Neural cell (in vitro differentiated cells): Measurements from ENCODE around the gene SKI. TPM values are rescaled to one million over a fixed set of nuclear protein-coding genes. Genes with fewer than 3 reads are reported as not detected.

Experiments
- H2AFZ ChIP-seq: fragments of 200-600, 300-800 bp; sonication (generic), shearing (Covaris generic); 2 replicates; pipeline ENCODE4 v1.6.0; 2014; ENCODE audit warnings: low read depth, mild to moderate bottlenecking, antibody characterized with exemption, low read length, moderate library complexity
- H3F3A ChIP-seq: fragments of 200-600 bp; shearing (Covaris generic); 2 replicates; pipeline ENCODE4 v1.6.1; 2016; ENCODE audit warnings: mild to moderate bottlenecking, moderate library complexity, mixed read lengths, antibody characterized with exemption, low read length; ENCODE audit not compliant: insufficient read depth, poor library complexity, severe bottlenecking
- H3K27ac ChIP-seq: fragments of 200-600, 300-800 bp; sonication (generic), shearing (Covaris generic); 2 replicates; pipeline ENCODE4 v1.5.1; 2014; ENCODE audit warnings: mild to moderate bottlenecking, low read length, moderate library complexity
- H3K27me3 ChIP-seq: fragments of 300-800, 200-600 bp; sonication (generic), shearing (Covaris generic); 2 replicates; pipeline ENCODE4 v1.6.0; 2014; ENCODE audit warnings: mild to moderate bottlenecking, low read depth, low read length, moderate library complexity; ENCODE audit not compliant: insufficient read depth
- H3K36me3 ChIP-seq: fragments of 300-800, 200-600 bp; sonication (generic), shearing (Covaris generic); 2 replicates; pipeline ENCODE4 v1.5.1; 2014; ENCODE audit warnings: mild to moderate bottlenecking, antibody characterized with exemption, low read length, moderate library complexity; ENCODE audit not compliant: insufficient read depth
- H3K4me2 ChIP-seq: fragments of 300-800, 200-600 bp; sonication (generic), shearing (Covaris generic); 2 replicates; pipeline ENCODE4 v1.6.0; 2014; ENCODE audit warnings: mild to moderate bottlenecking, low read length
- H3K4me3 ChIP-seq: fragments of 300-800, 200-600 bp; sonication (generic), shearing (Covaris generic); 2 replicates; pipeline ENCODE4 v1.5.1; 2014; ENCODE audit warnings: mild to moderate bottlenecking, low read length, moderate library complexity
- H3K79me2 ChIP-seq: fragments of 200-600 bp; shearing (Covaris generic); replicated peaks from 2 replicates; pipeline ENCODE4 v1.6.0; 2014; ENCODE audit warnings: mild to moderate bottlenecking, low read length, moderate library complexity; ENCODE audit not compliant: insufficient read depth
- H3K9ac ChIP-seq: fragments of 300-800, 200-600 bp; sonication (generic), shearing (Covaris generic); 2 replicates; pipeline ENCODE4 v1.6.1; 2016; ENCODE audit warnings: mild to moderate bottlenecking, low read length, mixed read lengths
- H3K9me2 ChIP-seq: fragments of 200-600 bp; shearing (Covaris generic); 2 replicates; pipeline ENCODE4 v1.6.1; 2016; ENCODE audit warnings: mild to moderate bottlenecking, low read length, mixed read lengths; ENCODE audit not compliant: insufficient read depth
- H3K9me3 ChIP-seq: fragments of 200-600, 300-800 bp; sonication (generic), shearing (Covaris generic); 2 replicates; pipeline ENCODE4 v1.6.1; 2016; ENCODE audit warnings: mild to moderate bottlenecking, mixed run types, low read length, moderate library complexity, mixed read lengths
- H4K20me1 ChIP-seq: fragments of 200-600 bp; shearing (Covaris generic); 2 replicates; pipeline ENCODE4 v1.6.1; 2016; ENCODE audit warnings: mild to moderate bottlenecking, mixed run types; ENCODE audit not compliant: insufficient read depth
- CTCF ChIP-seq: fragments of 450-650 bp; IDR thresholded peaks from 2 replicates; pipeline ENCODE4 v1.5.1; 2014; ENCODE audit warnings: antibody characterized with exemption, mild to moderate bottlenecking, moderate library complexity; ENCODE audit not compliant: poor library complexity, severe bottlenecking
- EP300 ChIP-seq: fragments of 450-650 bp; conservative IDR thresholded peaks from 2 replicates; pipeline ENCODE4 v1.6.1; 2014; ENCODE audit warnings: antibody characterized with exemption, mild to moderate bottlenecking, moderate library complexity; ENCODE audit not compliant: poor library complexity, severe bottlenecking
- EZH2 ChIP-seq: fragments of 200-600, 300-800 bp; shearing (Covaris generic), sonication (generic); IDR thresholded peaks from 2 replicates; pipeline ENCODE4 v1.6.1; 2014; ENCODE audit warnings: antibody characterized with exemption, low read length, borderline replicate concordance, mild to moderate bottlenecking; ENCODE audit not compliant: insufficient read depth, poor library complexity, severe bottlenecking
- MXI1 ChIP-seq: fragments of 450-650 bp; conservative IDR thresholded peaks from 2 replicates; pipeline ENCODE4 v1.6.1; 2014; ENCODE audit warnings: antibody characterized with exemption, mild to moderate bottlenecking; ENCODE audit not compliant: poor library complexity, severe bottlenecking
- POLR2AphosphoS5 ChIP-seq: IDR thresholded peaks from 2 replicates; pipeline ENCODE4 v1.6.1; 2012
- RAD21 ChIP-seq: fragments of 450-650 bp; conservative IDR thresholded peaks from 2 replicates; pipeline ENCODE4 v1.6.1; 2014; ENCODE audit warnings: antibody characterized with exemption, mild to moderate bottlenecking, moderate library complexity
- REST ChIP-seq: IDR thresholded peaks from 2 replicates; pipeline ENCODE4 v1.6.1; 2012; ENCODE audit warnings: borderline replicate concordance
- SMC3 ChIP-seq: fragments of 450-650 bp; conservative IDR thresholded peaks from 2 replicates; pipeline ENCODE4 v1.6.1; 2014; ENCODE audit warnings: antibody characterized with exemption, mild to moderate bottlenecking, moderate library complexity; ENCODE audit not compliant: poor library complexity
- TAF1 ChIP-seq: IDR thresholded peaks from 2 replicates; pipeline ENCODE4 v1.6.1; 2012; ENCODE audit warnings: low read depth
- polyA plus RNA-seq: library from polyadenylated mRNA; depleted of rRNA; stranded (reverse); fragments of >200 nt; gene quantifications from 2 replicates; pipeline ENCODE4 v1.2.3, GENCODE V29; 2014

The SKI gene
- polyA plus RNA-seq, 1 donor from 2014 or later, result 4.1 TPM

DNA sequence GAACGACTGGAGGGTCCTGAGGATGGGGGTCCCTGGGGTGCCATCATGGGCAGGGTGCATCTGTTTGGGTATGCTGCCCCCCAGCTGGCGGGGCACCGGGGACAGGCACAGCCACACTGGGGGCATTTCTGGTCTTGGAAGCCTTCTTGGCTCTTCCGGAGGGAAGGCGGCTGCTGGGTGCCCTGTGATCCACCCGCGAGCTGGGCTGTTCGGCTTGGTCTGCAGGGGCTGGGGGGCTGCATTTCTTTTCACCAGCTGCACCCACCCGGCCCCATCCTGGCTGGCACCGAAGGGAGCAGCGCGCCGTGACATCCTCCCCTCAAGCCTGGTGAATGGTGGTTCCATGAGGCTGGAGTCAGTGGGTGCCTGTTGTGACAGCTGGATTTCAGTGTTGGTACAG is 45.7 kb upstream of the SKI start:
- no peaks in the 10 kb centered on the region for H4K20me1 ChIP-seq
- no peak overlapping the region for H3K27ac ChIP-seq
- H3K9ac ChIP-seq, result no peak overlapping the region
- no peak overlapping the region for H3K4me3 ChIP-seq
- no peaks in the 10 kb centered on the region for H3K27me3 ChIP-seq
- no peak overlapping the region for H2AFZ ChIP-seq
- no peaks in the 10 kb centered on the region for H3F3A ChIP-seq
- no peaks in the 10 kb centered on the region for H3K9me2 ChIP-seq
- no peaks in the 10 kb centered on the region for H3K79me2 ChIP-seq
- H3K9me3 ChIP-seq, result no peaks in the 10 kb centered on the region
- no peaks in the 10 kb centered on the region for H3K36me3 ChIP-seq
- no peak for TF ChIP-seq CTCF
- no peak for TF ChIP-seq POLR2AphosphoS5
- TF ChIP-seq EP300, result no peak
- TF ChIP-seq REST, result no peak
- no peak for TF ChIP-seq TAF1
- no peak overlapping the region for H3K4me2 ChIP-seq

GRCh38 chr1:2183937-2184334 is 44.2 kb upstream of the SKI start:
- no peak overlapping the region for H3K4me2 ChIP-seq
- no peaks in the 10 kb centered on the region for H3K36me3 ChIP-seq
- no peak overlapping the region for H2AFZ ChIP-seq
- H4K20me1 ChIP-seq, result no peaks in the 10 kb centered on the region
- H3K27me3 ChIP-seq, result no peaks in the 10 kb centered on the region
- H3K9me2 ChIP-seq, result no peaks in the 10 kb centered on the region
- no peak overlapping the region for H3K4me3 ChIP-seq
- H3K9me3 ChIP-seq, result no peaks in the 10 kb centered on the region
- no peak for TF ChIP-seq CTCF
- no peak for TF ChIP-seq TAF1
- no peak for TF ChIP-seq MXI1
- no peak for TF ChIP-seq POLR2AphosphoS5
- no peak for TF ChIP-seq EP300
- TF ChIP-seq SMC3, result no peak
- TF ChIP-seq RAD21, result no peak
- no peak for TF ChIP-seq REST
- TF ChIP-seq EZH2, result no peak
- H3K79me2 ChIP-seq, result no peaks in the 10 kb centered on the region
- H3K9ac ChIP-seq, result no peak overlapping the region
- no peak overlapping the region for H3K27ac ChIP-seq
- H3F3A ChIP-seq, result no peaks in the 10 kb centered on the region
